ENCODE results near the gene LRRK1.

The LRRK1 gene

DNA sequence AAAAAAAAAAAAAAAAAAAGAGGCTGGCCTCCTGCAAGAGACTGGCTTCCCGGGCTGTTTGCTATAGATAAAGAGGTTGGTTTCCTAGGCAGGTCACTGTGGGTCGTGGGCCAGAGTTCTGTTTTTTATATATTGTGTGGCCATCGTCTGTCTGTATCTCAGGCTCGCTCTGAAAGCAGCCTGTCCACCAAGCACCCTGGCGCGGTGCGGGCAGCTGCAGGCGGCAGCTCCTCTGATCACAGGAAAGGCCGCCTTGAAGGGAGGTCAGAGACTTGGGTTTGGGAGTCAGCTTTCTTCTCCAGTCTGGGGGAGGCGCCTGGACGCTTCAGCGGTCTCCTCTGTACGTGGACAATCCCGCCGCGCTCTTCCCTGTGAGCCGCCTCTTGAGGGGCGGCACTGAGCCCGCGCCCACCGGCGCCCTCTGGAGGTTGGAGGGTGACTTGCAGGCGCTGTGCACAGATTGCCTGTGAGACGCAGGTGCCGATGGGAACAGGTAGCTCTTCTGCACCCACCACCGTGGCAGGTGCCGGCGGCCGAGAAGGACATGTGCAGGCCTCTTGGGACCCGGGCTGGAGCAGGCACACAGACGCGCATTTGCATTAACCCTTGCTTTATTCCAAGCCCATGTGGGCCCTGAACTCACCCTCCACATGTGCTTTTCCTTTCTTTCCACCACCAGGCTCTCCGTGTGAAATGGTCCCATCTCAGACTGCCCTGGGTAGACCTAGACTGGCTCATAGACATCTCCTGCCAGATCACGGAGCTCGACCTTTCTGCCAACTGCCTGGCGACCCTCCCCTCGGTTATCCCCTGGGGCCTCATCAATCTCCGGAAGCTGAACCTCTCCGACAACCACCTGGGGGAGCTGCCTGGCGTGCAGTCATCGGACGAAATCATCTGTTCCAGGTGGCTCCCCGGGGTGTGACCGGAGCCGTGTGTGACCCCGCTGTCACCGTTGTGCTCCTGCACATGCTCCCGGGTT lies 89.3 kb downstream of the LRRK1 start:
- Mint-ChIP-seq H3K27ac (peak overlapping the region; percentile 55 to 94 (median 66)), H3K4me3 (peak overlapping the region; percentile 86 to 91 (median 89))

DNA sequence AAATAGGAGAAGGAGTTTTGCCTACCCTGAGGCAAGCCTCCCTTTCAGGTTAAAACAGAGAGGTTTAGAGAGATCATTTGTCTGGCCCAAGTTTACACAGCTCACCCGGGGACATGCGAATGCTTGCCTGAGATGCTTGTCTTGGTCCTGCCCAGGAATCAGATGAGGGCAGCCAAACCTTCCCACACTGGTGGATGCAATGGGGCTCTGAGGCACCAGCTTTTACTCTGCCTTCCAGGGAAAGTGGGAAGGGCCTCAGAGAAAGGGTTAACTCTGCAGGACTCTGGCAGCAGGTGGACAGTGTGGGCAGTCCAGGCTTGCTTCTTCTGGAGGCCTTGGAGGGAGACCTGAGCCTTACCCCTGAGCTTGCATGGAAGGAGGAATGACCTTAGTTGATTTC lies 90.0 kb downstream of the LRRK1 start:
- no peak overlapping the region for H3K27ac Mint-ChIP-seq
- TF ChIP-seq, protein P1, sequence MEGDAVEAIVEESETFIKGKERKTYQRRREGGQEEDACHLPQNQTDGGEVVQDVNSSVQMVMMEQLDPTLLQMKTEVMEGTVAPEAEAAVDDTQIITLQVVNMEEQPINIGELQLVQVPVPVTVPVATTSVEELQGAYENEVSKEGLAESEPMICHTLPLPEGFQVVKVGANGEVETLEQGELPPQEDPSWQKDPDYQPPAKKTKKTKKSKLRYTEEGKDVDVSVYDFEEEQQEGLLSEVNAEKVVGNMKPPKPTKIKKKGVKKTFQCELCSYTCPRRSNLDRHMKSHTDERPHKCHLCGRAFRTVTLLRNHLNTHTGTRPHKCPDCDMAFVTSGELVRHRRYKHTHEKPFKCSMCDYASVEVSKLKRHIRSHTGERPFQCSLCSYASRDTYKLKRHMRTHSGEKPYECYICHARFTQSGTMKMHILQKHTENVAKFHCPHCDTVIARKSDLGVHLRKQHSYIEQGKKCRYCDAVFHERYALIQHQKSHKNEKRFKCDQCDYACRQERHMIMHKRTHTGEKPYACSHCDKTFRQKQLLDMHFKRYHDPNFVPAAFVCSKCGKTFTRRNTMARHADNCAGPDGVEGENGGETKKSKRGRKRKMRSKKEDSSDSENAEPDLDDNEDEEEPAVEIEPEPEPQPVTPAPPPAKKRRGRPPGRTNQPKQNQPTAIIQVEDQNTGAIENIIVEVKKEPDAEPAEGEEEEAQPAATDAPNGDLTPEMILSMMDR (IDR thresholded peaks at IDR 0.05; ENCODE audit: unreplicated experiment in 3 of 3) = no peak

More for the DNA sequence above, 89.3 kb downstream of the LRRK1 start:
- Mint-ChIP-seq H3K9me3 (peaks cover 19% of the 10 kb centered on the region), H3K27me3 (ENCODE audit: low read depth) (peaks cover 27% of the 10 kb centered on the region), H3K4me1 (peaks cover 34% of the 10 kb centered on the region), H3K36me3 (ENCODE audit: low read depth) (peaks cover 8% of the 10 kb centered on the region)
- TF ChIP-seq, protein P1 (IDR thresholded peaks at IDR 0.05; ENCODE audit: unreplicated experiment in 3 of 3) = peak; percentile 97 to 99 (median 98)

DNA sequence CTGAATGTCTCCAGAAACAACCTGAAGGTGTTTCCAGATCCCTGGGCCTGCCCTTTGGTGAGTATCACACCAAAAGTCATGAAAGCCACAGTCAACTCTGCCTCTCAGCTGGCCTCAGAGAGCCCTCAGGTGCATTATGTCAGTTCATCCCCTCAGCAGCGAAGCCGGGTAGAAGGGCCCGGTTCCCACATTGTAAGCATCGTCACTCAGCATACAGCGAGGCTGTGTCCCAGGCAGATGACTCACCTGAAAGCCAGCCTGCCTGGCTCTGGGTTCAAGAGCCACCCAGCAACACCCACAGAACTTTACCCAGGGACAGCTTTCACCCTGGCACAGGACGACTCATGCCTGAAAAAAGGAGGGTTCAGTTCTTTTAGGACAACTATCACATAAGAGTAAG lies 91.6 kb downstream of the LRRK1 start:
- Mint-ChIP-seq H3K27me3 (ENCODE audit: low read depth) (peaks cover 20% of the 10 kb centered on the region), H3K4me1 (peaks cover 56% of the 10 kb centered on the region), H3K36me3 (ENCODE audit: low read depth) (peaks cover under 1% of the 10 kb centered on the region), H3K9me3 (peaks cover under 1% of the 10 kb centered on the region), H3K27ac (no peak overlapping the region), H3K4me3 (no peak overlapping the region)
- TF ChIP-seq, protein P1 (IDR thresholded peaks at IDR 0.05; ENCODE audit: unreplicated experiment in 3 of 3) = no peak

More for the DNA sequence above, 90.0 kb downstream of the LRRK1 start:
- peaks cover 23% of the 10 kb centered on the region for H3K27me3 Mint-ChIP-seq (ENCODE audit: low read depth)
- peak overlapping the region in 2 of 3 experiments; percentile 86 to 91 for H3K4me3 Mint-ChIP-seq
- H3K36me3 Mint-ChIP-seq (ENCODE audit: low read depth) = peaks cover 8% of the 10 kb centered on the region
- peaks cover 40% of the 10 kb centered on the region for H3K4me1 Mint-ChIP-seq
- peaks cover 16% of the 10 kb centered on the region for H3K9me3 Mint-ChIP-seq

DNA sequence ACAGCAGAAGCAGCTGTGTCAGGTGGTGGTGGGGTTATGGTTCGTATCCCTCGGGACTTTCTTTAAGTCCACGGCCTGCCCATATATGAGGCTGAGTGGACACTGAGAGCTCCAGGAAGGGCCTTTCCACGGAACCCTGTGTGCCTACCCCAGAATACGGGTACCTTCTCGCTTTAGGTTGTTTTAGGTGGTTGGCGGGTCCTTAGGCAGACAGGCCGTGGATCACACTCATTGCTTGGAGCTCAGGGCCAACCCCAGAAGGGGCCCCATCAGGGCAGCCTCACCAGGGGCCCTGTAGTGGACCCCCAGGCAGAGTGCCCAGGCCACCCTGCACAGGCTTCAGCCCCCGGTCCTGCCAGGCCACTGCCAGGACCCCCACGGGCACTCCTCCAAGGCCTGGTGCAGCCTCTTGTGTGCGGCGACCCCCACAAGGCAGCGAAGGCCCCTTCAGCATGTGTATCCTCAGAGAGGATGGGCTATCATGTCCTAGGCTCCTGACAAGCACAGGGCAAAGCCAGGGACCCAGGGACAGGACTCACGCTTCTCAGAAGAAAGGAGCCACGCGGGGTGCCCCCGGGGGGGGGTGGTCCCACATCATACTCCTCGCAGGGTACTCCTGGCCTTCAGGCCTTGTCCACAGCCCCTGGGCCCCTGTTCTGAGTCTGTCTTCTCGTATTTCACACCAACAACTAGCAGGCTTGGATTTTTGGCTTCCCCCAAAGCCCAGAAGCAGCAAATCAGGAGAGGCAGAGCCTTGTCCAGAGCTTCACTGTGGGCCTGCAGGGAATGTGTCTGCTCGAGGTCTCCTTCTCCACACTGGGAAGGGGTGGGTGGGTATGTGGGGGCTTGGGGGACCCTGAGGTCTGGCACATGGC lies 93.4 kb downstream of the LRRK1 start:
- H3K27me3 Mint-ChIP-seq (ENCODE audit: low read depth) = peaks cover 12% of the 10 kb centered on the region
- H3K36me3 Mint-ChIP-seq (ENCODE audit: low read depth) = no peaks in the 10 kb centered on the region
- TF ChIP-seq, protein P1 (IDR thresholded peaks at IDR 0.05; ENCODE audit: unreplicated experiment in 3 of 3) = no peak
- no peaks in the 10 kb centered on the region for H3K9me3 Mint-ChIP-seq
- peak overlapping the region in 1 of 3 experiments; percentile 8 for H3K4me3 Mint-ChIP-seq
- peak overlapping the region in 2 of 3 experiments; percentile 83 to 95 for H3K27ac Mint-ChIP-seq
- peaks cover 50% of the 10 kb centered on the region for H3K4me1 Mint-ChIP-seq

DNA sequence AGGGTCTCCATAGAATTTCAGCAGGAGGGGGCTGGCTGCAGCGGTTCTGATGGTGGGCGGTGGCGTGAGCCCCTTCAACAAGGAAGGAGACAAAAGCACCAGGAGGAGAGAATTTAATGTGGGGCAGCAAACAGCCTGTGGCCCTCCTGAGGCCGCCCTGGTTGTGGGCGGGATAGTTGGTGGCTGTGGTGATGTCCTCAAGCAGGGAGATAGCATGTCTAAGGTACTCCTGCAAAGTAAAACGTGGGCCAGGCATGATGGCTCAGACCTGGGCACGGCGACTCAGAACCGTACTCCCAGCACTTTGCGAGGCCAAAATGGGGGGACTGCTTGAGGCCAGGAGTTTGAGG lies 94.0 kb downstream of the LRRK1 start:
- peak overlapping the region in 1 of 3 experiments; percentile 8 for H3K4me3 Mint-ChIP-seq
- peak overlapping the region in 2 of 3 experiments; percentile 83 to 95 for H3K27ac Mint-ChIP-seq
- H3K9me3 Mint-ChIP-seq = no peaks in the 10 kb centered on the region
- TF ChIP-seq, protein P1 (IDR thresholded peaks at IDR 0.05; ENCODE audit: unreplicated experiment in 3 of 3) = no peak
- peaks cover 53% of the 10 kb centered on the region for H3K4me1 Mint-ChIP-seq
- H3K36me3 Mint-ChIP-seq (ENCODE audit: low read depth) = no peaks in the 10 kb centered on the region
- peaks cover 9% of the 10 kb centered on the region for H3K27me3 Mint-ChIP-seq (ENCODE audit: low read depth)
